ENCODE data around the gene SMARCAD1.

DNA sequence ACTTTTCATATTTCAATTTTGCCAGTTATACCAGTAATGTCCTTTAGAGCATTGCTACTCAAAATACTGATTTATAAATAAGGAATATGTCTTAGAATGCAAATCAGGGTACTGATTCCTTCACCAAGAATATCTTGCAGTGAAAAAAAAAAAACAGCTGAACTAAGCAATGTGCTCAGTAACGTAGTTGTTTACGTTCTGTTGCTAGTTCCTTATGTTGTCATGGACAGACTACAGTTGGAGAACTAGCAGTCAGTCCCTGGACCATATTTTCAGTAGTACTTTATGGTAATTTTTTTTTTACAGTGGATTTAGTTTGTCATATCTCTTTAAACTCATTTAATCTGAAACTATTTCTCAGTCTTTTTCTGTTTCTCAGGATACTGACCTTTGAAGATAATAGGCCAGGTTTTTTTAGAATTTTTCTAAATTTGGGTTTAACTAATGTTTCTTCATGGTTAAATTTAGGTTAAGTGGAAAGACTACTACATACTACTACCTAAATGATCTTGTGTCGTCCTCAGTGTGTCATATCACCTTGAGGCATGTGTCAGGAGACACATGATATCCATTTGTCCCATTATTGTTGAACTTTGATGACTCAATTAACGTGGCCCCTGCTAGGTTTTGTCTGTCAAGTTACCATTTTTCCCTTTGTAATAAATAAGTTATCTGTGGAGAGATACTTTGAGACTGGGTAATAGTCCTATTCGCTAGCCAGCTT is 21.0 kb downstream of the SMARCAD1 start:
- TF ChIP-seq, protein P1, sequence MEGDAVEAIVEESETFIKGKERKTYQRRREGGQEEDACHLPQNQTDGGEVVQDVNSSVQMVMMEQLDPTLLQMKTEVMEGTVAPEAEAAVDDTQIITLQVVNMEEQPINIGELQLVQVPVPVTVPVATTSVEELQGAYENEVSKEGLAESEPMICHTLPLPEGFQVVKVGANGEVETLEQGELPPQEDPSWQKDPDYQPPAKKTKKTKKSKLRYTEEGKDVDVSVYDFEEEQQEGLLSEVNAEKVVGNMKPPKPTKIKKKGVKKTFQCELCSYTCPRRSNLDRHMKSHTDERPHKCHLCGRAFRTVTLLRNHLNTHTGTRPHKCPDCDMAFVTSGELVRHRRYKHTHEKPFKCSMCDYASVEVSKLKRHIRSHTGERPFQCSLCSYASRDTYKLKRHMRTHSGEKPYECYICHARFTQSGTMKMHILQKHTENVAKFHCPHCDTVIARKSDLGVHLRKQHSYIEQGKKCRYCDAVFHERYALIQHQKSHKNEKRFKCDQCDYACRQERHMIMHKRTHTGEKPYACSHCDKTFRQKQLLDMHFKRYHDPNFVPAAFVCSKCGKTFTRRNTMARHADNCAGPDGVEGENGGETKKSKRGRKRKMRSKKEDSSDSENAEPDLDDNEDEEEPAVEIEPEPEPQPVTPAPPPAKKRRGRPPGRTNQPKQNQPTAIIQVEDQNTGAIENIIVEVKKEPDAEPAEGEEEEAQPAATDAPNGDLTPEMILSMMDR (IDR thresholded peaks at IDR 0.05) = no peak
- TF ChIP-seq POLR2A (IDR thresholded peaks at IDR 0.05) (no peak), EP300 (IDR thresholded peaks at IDR 0.05) (no peak)

Data from stomach (tissue), 4 donors.